Activated T-cell treated with anti-CD3 and anti-CD28 coated beads, Interleukin-2, amount 50 U/mL, for 4 hours (primary cell): ENCODE measurements around the gene SERPING1. TPM values are rescaled to one million over a fixed set of nuclear protein-coding genes. Genes with fewer than 3 reads are reported as not detected.
A peak's percentile ranks its signal among the peaks of the same experiment; 100 is the strongest.

Experiments used
- ATAC-seq, 2 donors: fragments of 200-7000 bp; cut with Tn5 transposase; one replicate each; pipeline ENCODE4 v1.10.0; 2021
- DNase-seq: peaks from one replicate; pipeline ENCODE4 v3.0.0-alpha.2; 2020
- H3K27me3 Mint-ChIP-seq: one replicate; pipeline ENCODE4 v1.8.0; 2021; ENCODE audit warnings: low read depth, mixed read lengths
- H3K36me3 Mint-ChIP-seq: one replicate; pipeline ENCODE4 v1.8.0; 2022; ENCODE audit warnings: mixed read lengths; ENCODE audit not compliant: insufficient read depth
- H3K4me1 Mint-ChIP-seq: one replicate; pipeline ENCODE4 v1.8.0; 2021; ENCODE audit warnings: low read depth, mixed read lengths
- H3K4me3 Mint-ChIP-seq: one replicate; pipeline ENCODE4 v1.8.0; 2021; ENCODE audit warnings: mild to moderate bottlenecking, moderate library complexity, mixed read lengths
- H3K9me3 Mint-ChIP-seq: one replicate; pipeline ENCODE4 v1.8.0; 2021; ENCODE audit warnings: mixed read lengths
- total RNA-seq, 3 donors: library from RNA; stranded (reverse); gene quantifications; one replicate each; pipeline ENCODE4 v1.2.1, GENCODE V29; 2021

Gene SERPING1
- total RNA-seq, 3 donors from 2014 or later: 0.55 to 2.1 (median 1.7) TPM

DNA sequence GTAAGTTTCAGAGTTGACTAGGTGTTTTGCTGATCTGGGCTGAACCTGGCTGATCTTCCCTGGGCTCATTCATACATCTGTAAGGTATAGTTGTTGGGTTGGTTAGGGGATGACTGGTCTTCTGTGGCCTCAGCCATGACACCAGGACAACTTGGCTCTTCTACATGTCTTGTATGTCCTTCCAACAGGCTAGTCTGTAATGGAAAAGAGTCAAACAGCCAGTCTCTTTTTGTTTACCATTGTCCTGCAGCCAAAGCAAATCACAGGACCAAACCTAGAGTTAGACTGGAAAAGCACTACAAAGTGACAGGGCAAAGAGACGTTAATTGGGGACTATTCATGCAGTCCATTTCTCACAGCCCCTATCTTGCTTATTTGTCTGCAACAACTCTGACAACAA lies 17.8 kb downstream of the SERPING1 start:
- Mint-ChIP-seq H3K9me3 (no peaks in the 10 kb centered on the region), H3K4me3 (no peak overlapping the region), H3K4me1 (no peaks in the 10 kb centered on the region), H3K36me3 (no peaks in the 10 kb centered on the region), H3K27me3 (peaks cover 13% of the 10 kb centered on the region)
- ATAC-seq (no peak), DNase-seq (no peak)

- DNase-seq (no peak), ATAC-seq (no peak)
- Mint-ChIP-seq H3K4me3 (no peak overlapping the region), H3K36me3 (no peaks in the 10 kb centered on the region), H3K4me1 (no peaks in the 10 kb centered on the region), H3K27me3 (peaks cover 13% of the 10 kb centered on the region), H3K9me3 (peaks cover 3% of the 10 kb centered on the region)
These were observed 19.1 kb downstream of the SERPING1 start for GRCh38 chr11:57616595-57616994.

- ATAC-seq (no peak), DNase-seq (no peak)
- H3K4me1 Mint-ChIP-seq: no peaks in the 10 kb centered on the region
- peaks cover 10% of the 10 kb centered on the region for H3K27me3 Mint-ChIP-seq
- H3K4me3 Mint-ChIP-seq: no peak overlapping the region
- no peaks in the 10 kb centered on the region for H3K36me3 Mint-ChIP-seq
- peaks cover 3% of the 10 kb centered on the region for H3K9me3 Mint-ChIP-seq
These were observed 21.0 kb downstream of the SERPING1 start for GRCh38 chr11:57618438-57618837.

DNA sequence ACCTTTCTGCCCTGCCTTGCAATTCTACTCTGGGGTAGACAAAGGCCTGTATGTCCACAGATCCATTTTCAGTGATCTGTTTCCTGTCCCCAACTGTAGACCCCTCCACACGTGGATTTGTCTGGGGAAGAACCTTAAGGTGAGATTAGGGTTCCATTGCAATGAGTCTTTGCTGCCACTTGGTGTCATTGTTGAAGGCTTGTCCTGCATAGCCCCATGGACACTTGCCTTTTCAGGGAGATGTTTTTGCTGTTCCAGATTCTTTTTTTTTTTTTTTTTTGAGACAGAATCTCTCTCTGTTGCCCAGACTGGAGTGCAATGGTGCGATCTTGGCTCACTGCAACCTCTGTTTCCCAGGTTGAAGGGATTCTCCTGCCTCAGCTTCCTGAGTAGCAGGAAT lies 21.8 kb downstream of the SERPING1 start:
- H3K27me3 Mint-ChIP-seq: peaks cover 10% of the 10 kb centered on the region
- H3K36me3 Mint-ChIP-seq: no peaks in the 10 kb centered on the region
- DNase-seq (no peak), ATAC-seq (no peak)
- H3K9me3 Mint-ChIP-seq: peaks cover 3% of the 10 kb centered on the region
- H3K4me3 Mint-ChIP-seq: no peak overlapping the region
- no peaks in the 10 kb centered on the region for H3K4me1 Mint-ChIP-seq

- no peak overlapping the region for H3K4me3 Mint-ChIP-seq
- DNase-seq: no peak
- H3K4me1 Mint-ChIP-seq: no peaks in the 10 kb centered on the region
- peaks cover 3% of the 10 kb centered on the region for H3K9me3 Mint-ChIP-seq
- H3K27me3 Mint-ChIP-seq: peaks cover 10% of the 10 kb centered on the region
- ATAC-seq: no peak
- no peaks in the 10 kb centered on the region for H3K36me3 Mint-ChIP-seq
These were observed 23.0 kb downstream of the SERPING1 start for GRCh38 chr11:57620467-57620866.

DNA sequence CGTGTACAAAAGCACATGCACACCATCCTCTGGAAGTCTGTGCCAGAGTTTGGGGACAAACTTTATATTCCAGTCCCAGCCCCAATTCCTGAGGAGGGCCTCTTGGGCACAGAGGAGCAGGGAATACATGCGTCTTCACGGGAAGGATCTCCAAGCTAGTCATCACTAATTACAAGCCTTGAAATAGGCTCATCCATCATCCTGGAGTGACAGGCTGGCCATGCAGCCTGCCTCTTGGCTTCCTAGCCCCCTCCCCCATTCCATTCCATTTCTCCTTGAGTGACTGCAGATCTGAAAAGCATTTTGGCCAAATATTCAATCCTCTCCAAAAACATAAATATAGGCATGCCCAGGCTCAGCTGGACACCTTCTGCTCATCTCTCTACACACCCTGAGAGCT lies 24.8 kb downstream of the SERPING1 start:
- Mint-ChIP-seq H3K27me3 (peaks cover 1% of the 10 kb centered on the region), H3K9me3 (peaks cover 3% of the 10 kb centered on the region), H3K36me3 (no peaks in the 10 kb centered on the region), H3K4me3 (no peak overlapping the region), H3K4me1 (no peaks in the 10 kb centered on the region)
- DNase-seq (no peak), ATAC-seq (no peak)

DNA sequence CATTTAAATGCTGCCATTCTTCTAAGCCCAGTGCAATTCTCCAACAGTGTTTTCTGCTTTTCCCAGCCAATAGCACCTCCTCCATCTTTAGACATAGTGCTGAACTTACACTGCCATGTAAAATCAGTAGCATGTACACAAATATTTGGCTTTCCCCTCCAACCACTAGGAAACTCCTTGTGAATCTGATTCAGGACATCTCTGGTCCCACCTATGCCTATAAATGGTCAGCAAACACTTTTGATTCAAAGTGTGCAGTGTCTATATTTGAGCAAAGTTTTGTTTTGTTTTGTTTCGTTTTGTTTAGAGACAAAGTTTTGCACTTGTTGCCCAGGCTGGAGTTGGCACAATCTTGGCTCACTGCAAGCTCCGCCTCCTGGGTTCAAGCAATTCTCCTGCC lies 27.4 kb downstream of the SERPING1 start:
- Mint-ChIP-seq H3K27me3 (peaks cover 5% of the 10 kb centered on the region), H3K4me1 (no peaks in the 10 kb centered on the region), H3K4me3 (no peak overlapping the region), H3K36me3 (no peaks in the 10 kb centered on the region), H3K9me3 (peaks cover 3% of the 10 kb centered on the region)
- no peak for DNase-seq
- ATAC-seq: no peak

DNA sequence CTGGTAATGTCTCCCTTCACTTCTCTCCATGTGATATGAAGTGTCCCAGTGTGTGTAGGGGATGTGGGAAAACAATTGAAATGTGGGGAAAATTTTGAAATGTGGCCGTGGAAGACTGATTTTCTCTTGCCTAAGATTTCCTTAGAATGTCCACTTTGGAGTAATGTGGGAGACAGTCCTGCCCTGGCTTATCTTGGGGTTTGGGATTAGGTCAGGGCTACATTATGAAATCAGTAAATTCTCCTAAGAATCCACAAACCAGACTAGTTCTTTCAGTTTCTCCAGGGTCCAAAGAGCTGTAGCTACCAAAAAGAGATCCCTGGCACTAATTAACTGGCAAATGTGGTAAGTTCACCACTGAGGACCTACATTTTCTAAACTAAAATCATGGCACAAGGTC lies 29.4 kb downstream of the SERPING1 start:
- no peaks in the 10 kb centered on the region for H3K36me3 Mint-ChIP-seq
- H3K9me3 Mint-ChIP-seq: no peaks in the 10 kb centered on the region
- DNase-seq (no peak), ATAC-seq (no peak)
- no peak overlapping the region for H3K4me3 Mint-ChIP-seq
- no peaks in the 10 kb centered on the region for H3K4me1 Mint-ChIP-seq
- peaks cover 8% of the 10 kb centered on the region for H3K27me3 Mint-ChIP-seq

- peaks cover 16% of the 10 kb centered on the region for H3K27me3 Mint-ChIP-seq
- H3K4me1 Mint-ChIP-seq: no peaks in the 10 kb centered on the region
- no peak for ATAC-seq
- DNase-seq: no peak
- no peaks in the 10 kb centered on the region for H3K9me3 Mint-ChIP-seq
- no peaks in the 10 kb centered on the region for H3K36me3 Mint-ChIP-seq
- H3K4me3 Mint-ChIP-seq: no peak overlapping the region
These were observed 32.7 kb downstream of the SERPING1 start for GRCh38 chr11:57630171-57630570.

DNA sequence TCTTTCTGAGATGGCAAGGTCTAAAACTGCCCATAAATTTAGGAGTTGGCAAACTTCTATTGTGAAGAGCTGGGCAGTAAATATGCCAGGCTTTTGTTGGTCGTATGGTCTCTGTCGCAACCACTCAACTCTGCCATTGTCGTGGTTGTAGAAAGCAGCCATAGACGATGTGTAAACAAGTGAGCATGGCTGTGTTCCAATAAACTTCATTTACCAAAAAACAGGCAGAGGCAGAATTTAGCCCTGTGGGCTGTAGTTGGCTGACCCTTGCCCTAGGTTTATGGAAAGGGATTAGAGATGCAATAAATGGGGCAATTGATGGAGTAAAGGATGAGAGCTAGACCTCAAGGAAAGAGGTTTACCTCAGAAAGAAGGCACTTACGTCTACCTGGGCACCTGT lies 34.6 kb downstream of the SERPING1 start:
- Mint-ChIP-seq H3K36me3 (no peaks in the 10 kb centered on the region), H3K4me3 (no peak overlapping the region), H3K9me3 (no peaks in the 10 kb centered on the region), H3K27me3 (peaks cover 23% of the 10 kb centered on the region), H3K4me1 (no peaks in the 10 kb centered on the region)
- ATAC-seq: no peak
- no peak for DNase-seq

DNA sequence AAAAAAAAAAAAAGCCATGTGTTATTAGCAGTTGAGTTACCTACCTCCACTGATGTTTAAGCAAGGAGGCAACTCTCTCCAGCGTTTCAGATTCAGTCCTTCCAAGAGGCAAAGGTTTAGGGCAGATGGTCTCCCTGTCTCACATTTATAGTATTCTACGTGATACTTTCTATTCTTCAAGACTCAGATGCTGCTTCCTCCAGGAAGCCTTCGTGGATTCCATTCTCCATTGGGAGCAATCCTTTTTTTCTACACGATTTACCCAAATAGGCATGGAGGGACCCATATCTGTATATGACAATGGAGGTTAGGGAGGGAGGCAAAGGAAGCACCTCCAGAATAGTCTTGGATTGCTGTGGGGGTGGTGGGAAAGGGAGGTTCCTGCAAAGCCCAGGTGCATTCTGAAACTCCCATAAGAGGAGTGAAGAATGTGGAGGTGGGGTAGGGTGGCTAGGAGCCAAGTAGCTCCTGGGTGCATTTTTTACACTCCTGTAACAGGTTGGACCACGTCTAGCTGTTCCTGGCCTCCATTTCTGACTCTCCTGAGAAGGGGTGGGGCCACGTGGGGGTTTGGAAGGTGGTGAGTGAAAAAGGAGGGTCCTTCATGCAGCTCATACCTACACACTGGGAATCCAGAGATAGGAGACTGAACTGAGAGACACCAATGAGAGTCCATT lies 36.0 kb downstream of the SERPING1 start:
- H3K4me3 Mint-ChIP-seq: no peak overlapping the region
- DNase-seq: no peak
- no peaks in the 10 kb centered on the region for H3K9me3 Mint-ChIP-seq
- H3K27me3 Mint-ChIP-seq: peaks cover 33% of the 10 kb centered on the region
- peaks cover 3% of the 10 kb centered on the region for H3K4me1 Mint-ChIP-seq
- ATAC-seq: no peak
- no peaks in the 10 kb centered on the region for H3K36me3 Mint-ChIP-seq

- Mint-ChIP-seq H3K36me3 (no peaks in the 10 kb centered on the region), H3K27me3 (peaks cover 33% of the 10 kb centered on the region), H3K9me3 (no peaks in the 10 kb centered on the region), H3K4me3 (no peak overlapping the region), H3K4me1 (peaks cover 9% of the 10 kb centered on the region)
- DNase-seq (no peak), ATAC-seq (no peak)
These were observed 36.8 kb downstream of the SERPING1 start for GRCh38 chr11:57634311-57634710.

DNA sequence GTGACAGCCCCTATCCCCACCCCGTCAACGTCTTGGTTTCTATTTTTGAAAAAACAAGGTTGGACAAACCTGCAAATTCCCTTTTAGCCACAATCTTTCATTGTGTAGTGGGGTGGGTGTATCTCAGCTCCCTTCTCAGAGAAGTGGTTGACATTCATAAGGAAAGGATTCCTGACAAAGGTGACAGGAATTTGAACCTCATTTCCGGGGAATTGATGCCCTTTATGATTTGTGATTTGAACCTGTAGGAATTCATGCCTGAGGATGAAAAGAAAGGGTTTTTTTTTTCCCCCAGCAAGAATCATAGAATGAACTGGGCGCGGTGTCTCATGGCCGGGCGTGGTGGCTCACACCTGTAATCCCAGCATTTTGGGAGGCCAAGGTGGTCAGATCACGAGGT lies 37.8 kb downstream of the SERPING1 start:
- H3K4me1 Mint-ChIP-seq: peaks cover 9% of the 10 kb centered on the region
- no peaks in the 10 kb centered on the region for H3K36me3 Mint-ChIP-seq
- H3K27me3 Mint-ChIP-seq: peaks cover 32% of the 10 kb centered on the region
- ATAC-seq (no peak), DNase-seq (no peak)
- H3K9me3 Mint-ChIP-seq: no peaks in the 10 kb centered on the region
- H3K4me3 Mint-ChIP-seq: no peak overlapping the region

GRCh38 chr11:57637626-57638004 lies 40.1 kb downstream of the SERPING1 start:
- DNase-seq: no peak
- ATAC-seq: no peak

DNA sequence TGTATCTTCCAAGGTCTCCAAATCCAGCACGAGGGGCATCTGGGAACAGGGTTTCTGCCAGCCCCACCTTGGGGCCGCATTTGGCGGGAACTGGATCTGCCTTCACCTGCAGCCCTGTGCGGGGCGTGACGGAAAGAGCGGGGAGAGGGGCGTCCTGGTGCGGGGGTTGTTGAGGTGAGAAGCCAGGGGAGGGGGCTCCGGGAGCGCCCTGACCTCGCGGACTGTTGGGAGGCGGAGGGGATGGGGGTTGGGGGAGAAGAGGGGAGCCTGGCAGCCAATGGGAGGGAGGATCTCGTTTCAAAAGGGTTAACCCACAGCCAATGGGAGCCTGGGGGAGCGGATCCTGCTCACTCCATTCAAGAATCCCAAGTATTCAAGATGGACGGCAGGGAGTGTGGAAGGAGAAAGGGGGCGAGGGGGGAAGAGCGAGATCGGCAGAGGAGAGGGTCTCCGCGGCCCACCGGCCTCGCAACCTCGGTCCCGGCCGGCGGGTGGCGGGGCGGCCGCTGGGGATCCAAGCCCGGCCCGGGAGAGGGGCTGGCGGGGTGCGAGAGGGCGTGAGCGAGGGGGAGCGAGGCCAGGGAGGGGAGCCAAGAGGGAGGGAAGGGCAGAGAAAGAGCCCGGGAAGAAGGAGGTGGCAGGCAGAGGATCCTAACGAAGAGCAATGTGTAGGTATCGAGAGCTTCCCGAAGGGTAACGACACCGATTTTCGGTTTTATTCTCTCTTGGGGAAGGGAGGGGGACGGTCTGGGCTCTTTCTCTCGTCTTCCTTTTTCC lies 40.7 kb downstream of the SERPING1 start:
- ATAC-seq: peak; percentile 55 to 60
- DNase-seq: no peak
- peaks cover 9% of the 10 kb centered on the region for H3K4me1 Mint-ChIP-seq
- H3K36me3 Mint-ChIP-seq: no peaks in the 10 kb centered on the region
- H3K4me3 Mint-ChIP-seq: peak overlapping the region; percentile 83
- peaks cover 30% of the 10 kb centered on the region for H3K27me3 Mint-ChIP-seq
- no peaks in the 10 kb centered on the region for H3K9me3 Mint-ChIP-seq

More at GRCh38 chr11:57637626-57638004, 40.1 kb downstream of the SERPING1 start:
- peaks cover 28% of the 10 kb centered on the region for H3K27me3 Mint-ChIP-seq
- H3K4me3 Mint-ChIP-seq: peak overlapping the region; percentile 83
- H3K4me1 Mint-ChIP-seq: peaks cover 9% of the 10 kb centered on the region
- no peaks in the 10 kb centered on the region for H3K9me3 Mint-ChIP-seq
- H3K36me3 Mint-ChIP-seq: no peaks in the 10 kb centered on the region
